Measurements from ENCODE around the gene TARDBP. TPM values are rescaled to one million over a fixed set of nuclear protein-coding genes. Genes with fewer than 3 reads are reported as not detected.
"Not testable (repeated sequence)": the region's sequence is repeated elsewhere in the genome, so short reads cannot be mapped to it uniquely, and the experiment has no call there.

The TARDBP gene
- total RNA-seq, 1 donor from 2014 or later, result 59.1 TPM

DNA sequence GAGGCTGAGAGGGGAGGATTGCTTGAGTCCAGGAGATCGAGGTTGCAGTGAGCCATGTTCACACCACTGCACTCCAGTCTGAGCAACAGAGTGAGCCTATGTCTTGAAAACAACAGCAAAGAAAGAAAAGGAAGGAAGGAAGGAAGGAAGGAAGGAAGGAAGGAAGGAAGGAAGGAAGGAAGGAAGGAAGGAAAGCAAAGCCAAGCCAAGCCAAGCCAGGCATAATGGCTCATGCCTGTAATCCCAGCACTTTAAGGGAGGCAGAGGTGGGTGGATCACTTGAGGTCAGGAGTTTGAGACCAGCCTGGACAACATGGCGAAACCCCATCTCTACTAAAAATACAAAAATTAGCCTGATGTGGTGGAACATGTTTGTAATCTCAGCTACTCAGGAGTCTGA lies 20.4 kb upstream of the TARDBP start:
- not testable (repeated sequence) for DNase-seq (ENCODE audit: low spot score); ATAC-seq

DNA sequence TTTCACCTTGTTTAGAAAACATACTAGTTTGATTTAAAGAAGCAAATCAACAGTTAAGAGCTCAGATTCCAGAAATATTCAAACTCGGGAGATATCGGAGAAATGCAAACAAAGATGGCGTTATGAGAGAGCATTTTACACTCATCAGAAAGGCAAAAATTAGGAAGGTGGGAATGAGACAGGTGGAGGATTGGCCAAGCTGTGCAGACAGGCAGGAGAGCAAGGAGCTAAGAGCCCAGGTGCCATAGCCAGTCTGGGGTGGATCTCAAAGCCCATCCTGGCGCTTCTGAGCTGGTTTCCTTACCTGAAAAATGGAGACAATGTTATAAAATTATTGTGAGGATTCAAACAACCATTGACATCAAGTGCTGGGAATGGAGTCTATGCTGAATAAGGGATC lies 19.6 kb upstream of the TARDBP start:
- DNase-seq (ENCODE audit: low spot score), result no peak

DNA sequence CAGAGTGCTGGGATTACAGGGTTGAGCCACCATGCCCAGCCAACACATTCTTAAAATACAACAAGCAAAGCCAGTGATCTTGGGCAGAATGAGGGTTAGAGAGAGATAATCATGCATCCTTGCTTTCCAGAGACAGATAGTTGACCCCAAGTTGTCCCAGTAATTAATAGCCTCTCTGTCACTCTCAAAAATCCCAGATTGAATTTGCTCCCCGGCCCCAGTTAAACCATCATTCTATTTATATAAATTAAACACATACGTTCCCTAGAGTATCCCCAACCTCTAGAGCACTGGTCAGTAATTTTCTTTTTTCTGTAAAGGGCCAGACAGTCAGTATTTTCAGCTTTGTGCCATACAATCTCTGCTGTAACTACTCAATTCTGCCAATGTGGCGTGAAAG lies 16.4 kb upstream of the TARDBP start:
- no peak for DNase-seq (ENCODE audit: low spot score)
- ATAC-seq, result no peak

More for the DNA sequence above, 19.6 kb upstream of the TARDBP start:
- ATAC-seq, result no peak

DNA sequence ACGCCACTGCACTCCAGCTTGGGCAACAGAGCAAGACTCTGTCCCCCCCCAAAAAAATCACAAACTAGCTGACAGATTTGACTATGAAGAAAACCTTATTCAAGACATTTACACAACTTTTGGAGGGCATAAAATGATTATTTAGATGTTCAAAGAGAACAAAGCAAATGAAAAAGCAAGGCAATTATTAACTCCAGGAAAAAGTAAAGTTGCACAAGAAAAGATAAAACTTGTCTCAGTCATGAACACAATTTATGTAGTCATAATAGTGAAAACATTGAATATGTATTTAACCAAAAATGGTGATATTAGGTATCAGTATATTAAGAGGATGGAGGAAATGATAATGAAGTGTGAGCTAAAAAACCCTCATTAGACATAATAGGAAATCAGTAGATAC lies 11.9 kb upstream of the TARDBP start:
- no peak for DNase-seq (ENCODE audit: low spot score)
- ATAC-seq, result no peak

DNA sequence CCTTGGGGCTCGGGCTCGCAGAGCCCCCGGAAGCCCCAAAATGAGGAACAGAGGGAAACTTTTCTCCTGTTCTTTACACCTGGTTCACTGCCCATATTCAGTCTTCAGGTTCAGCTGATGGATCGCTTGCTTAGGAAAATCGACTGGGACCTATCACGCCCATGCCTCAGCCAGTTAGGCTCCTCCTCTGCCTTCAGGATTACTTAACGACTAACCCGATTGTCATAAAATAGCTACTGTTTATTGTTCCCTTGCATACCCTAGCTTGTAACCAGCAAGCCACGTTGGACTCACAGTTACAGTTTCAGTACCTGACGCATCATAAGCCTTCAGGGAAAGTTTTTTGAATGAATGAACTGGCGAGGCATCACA lies 692 bp downstream of the TARDBP start:
- no peak for DNase-seq (ENCODE audit: low spot score)
- no peak for ATAC-seq

DNA sequence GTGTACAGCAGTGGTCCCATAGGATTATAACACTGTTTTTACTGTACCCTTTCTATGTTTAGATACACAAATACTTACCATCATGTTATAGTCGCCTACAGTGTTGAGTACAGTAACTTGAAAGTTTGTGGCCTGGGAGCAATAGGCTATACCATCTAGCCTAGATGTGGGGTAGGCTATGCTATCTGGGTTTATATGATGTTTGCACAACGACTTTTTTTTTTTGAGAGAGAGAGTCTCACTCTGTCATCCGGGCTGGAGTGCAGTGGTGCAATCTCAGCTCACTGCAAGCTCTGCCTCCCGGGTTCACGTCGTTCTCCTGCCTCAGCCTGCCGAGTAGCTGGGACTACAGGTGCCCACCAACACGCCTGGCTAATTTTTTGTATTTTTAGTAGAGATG lies 6.9 kb downstream of the TARDBP start:
- not testable (repeated sequence) for DNase-seq (ENCODE audit: low spot score)
- ATAC-seq, result peak; percentile 10

DNA sequence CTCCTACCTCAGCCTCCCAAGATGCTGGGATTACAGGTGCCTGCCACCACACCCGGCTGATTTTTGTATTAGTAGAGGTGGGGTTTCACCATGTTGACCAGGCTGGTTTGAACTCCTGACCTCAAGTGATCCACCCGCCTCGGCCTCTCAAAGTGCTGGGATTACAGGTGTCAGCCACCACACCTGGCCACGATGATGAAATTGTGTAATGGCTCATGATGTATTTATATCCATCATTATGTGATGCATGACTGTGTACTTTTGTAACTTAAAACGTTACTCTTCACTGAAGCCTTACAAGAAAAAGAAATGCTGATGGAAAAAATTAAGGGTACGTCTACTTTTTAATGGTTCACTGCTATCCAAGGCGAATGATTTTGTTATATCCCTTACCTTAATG lies 7.5 kb downstream of the TARDBP start:
- ATAC-seq (no peak), DNase-seq (ENCODE audit: low spot score) (no peak)

DNA sequence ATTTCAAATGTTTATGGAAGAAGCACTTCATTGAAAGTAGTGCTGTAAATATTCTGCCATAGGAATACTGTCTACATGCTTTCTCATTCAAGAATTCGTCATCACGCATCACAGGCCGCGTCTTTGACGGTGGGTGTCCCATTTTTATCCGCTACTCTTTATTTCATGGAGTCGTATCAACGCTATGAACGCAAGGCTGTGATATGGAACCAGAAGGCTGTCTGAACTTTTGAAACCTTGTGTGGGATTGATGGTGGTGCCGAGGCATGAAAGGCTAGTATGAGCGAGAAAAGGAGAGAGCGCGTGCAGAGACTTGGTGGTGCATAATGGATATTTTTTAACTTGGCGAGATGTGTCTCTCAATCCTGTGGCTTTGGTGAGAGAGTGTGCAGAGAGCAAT lies 10.7 kb downstream of the TARDBP start:
- ATAC-seq (no peak), DNase-seq (ENCODE audit: low spot score) (no peak)

DNA sequence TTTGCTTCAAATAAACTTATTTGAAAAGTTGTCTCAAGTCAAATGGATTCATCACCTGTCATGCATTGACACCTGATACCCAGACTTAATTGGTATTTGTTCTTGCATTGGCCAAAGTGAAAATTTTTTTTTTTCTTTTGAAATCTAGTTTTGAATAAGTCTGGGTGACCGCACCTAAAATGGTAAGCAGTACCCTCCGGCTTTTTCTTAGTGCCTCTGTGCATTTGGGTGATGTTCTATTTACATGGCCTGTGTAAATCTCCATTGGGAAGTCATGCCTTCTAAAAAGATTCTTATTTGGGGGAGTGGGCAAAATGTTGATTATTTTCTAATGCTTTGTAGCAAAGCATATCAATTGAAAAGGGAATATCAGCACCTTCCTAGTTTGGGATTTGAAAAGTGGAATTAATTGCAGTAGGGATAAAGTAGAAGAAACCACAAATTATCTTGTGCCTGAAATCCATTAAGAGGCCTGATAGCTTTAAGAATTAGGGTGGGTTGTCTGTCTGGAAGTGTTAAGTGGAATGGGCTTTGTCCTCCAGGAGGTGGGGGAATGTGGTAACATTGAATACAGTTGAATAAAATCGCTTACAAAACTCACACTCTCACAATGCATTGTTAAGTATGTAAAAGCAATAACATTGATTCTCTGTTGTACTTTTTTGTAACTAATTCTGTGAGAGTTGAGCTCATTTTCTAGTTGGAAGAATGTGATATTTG lies 11.9 kb downstream of the TARDBP start:
- no peak for DNase-seq (ENCODE audit: low spot score)

DNA sequence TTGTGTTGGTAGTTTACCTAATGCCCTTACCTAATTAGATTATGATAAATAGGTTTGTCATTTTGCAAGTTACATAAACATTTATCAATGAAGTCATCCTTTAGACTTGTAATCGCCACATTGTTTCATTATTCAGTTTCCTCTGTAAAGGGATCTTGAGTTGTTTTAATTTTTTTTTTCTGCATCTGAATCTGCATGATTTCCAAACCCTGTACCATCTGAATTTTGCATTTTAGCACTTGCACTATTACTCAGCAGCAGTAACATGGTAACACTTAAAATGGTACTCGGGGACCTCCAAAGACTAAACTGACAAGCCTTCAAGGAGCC lies 12.4 kb downstream of the TARDBP start:
- DNase-seq (ENCODE audit: low spot score) (no peak), ATAC-seq (no peak)

More for the DNA sequence above, 11.9 kb downstream of the TARDBP start:
- no peak for ATAC-seq

DNA sequence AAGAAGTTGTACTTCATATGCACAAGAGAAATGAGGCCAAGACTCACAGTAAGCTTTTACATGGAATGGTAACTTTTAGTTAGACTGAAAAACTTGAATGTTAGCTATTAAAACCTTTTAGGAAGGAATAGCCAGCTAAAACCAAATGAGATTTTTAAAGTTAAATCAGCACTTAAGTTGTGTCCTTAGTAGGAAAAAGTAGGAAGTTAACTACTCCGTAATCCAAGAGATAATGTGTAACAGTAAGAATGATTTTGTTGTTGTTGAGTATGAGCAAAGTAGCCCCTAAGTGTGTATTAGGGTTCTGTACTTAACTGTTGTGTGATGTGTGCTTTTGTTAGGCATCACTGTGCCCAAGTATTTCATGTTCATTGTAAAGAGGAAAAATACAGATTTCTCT lies 13.2 kb downstream of the TARDBP start:
- DNase-seq (ENCODE audit: low spot score) (no peak), ATAC-seq (no peak)

DNA sequence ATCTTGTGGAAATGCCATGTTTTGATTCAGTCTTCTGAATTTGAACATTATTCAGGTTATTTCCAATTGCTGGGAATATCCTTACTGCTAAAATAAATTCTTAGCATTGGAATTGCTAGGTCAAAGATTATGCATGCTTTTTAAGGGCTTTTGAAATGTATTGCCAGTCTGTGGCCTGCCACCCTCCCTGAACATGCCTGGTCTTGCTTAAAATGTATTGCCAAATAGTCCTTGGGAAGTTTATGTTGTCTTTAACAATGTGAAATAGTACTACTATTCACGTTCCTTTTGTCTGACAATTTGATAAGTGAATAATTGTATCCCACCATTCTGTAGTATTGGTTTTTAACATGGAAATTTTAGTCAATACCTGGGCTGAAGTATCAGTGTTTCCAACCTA lies 13.6 kb downstream of the TARDBP start:
- no peak for DNase-seq (ENCODE audit: low spot score)
- ATAC-seq, result no peak

DNA sequence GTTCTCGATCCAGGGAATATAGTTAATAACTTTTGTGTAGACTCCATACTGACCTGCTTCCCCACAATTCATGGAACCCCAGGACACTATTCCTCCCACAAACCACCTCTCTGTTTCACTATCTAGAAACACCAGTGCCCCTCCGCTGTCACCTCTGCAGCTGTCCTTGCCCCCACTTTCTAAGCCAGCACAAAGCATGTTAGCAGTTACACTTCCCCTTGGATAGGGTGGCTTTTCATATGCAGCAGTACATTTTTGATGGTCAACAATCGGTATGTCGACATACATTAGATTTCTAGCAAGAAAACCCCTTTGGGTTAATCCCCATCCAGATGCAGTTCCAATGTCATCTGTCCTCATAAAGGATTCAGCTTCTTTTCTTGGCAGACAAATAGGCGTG lies 14.4 kb downstream of the TARDBP start:
- no peak for ATAC-seq
- DNase-seq (ENCODE audit: low spot score), result no peak

DNA sequence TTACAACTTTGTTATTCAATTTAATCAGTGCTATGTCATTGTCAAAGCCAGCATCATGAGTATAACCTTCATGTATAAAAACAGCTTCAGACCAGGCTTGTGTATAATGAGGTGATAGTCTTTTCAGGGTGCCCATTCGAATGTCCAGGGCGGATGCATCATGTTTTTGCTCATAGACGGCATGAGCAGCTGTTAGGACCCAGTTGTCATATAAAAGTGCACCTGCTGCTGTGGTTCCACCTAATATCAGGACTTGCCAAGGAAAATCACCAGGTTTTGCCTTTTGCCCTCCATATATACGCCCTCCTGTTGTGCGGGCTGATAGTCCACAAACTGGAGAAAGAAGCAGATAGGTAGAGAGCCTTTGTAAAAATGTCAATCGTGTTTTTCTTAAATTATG lies 14.9 kb downstream of the TARDBP start:
- no peak for ATAC-seq

DNA sequence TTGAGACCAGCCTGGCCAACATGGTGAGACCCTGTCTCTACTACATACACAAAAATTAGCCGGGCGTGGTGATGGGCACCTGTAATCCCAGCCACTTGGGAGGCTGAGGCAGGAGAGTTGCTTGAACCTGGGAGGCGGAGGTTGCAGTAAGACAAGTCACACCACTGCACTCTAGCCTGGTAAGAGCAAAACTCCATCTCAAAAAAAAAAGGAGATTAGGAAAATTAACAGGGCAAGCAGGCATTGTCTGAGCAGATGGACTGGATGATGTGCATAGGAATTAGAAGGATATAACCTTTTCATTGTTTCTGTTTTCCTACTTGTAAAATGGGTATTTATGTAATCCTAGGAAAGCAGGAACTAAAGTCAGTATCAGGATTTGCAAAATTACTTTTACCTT lies 15.6 kb downstream of the TARDBP start:
- no peak for DNase-seq (ENCODE audit: low spot score)
- no peak for ATAC-seq

More for the DNA sequence above, 14.9 kb downstream of the TARDBP start:
- no peak for DNase-seq (ENCODE audit: low spot score)

DNA sequence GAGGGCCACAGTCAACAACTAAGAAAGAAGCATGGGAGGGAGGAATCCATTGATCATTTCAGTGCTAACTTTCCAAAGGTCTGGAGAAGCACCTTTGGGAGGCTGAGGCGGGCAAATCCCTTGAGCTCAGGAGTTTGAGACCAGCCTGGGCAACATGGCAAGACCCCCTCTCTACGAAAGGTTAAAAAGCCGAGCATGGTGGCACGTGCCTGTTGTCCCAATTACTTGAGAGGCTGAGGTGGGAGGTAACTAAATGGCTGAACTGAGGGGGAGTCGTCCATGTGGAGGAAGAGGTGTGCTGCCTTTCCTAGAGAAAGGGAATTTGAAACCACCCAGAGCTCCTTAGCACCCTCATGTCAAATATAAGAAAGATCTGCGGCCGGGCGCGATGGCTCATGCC lies 18.4 kb downstream of the TARDBP start:
- no peak for DNase-seq (ENCODE audit: low spot score)

DNA sequence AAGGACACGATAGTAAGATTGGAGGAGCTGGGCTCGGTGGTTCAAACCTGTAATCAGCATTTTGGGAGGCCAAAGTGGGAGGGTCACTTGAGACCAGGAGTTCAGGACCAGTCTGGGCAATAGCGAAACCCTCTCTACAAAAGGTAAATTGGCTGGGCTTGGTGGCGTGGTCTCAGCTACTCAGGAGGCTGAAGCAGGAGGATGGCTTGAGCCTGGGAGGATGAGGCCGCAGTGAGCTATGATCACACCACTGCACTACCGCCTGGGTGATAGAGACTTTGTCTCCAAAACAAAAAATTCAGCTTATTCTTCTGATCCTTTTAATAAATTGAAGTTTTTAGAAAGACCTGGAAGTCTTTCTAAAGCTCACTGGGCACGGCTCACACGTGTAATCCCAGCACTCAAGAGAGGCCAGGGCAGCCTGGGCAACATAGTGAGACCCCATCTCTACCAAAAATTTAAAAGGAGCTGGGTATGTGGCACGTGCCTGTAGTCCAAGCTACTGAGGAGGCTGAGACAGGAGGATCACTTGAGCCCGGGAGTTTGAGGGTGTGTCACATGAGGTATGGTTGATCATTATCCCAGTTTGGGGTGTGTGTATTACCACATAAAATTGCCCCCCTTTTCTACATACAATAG lies 19.3 kb downstream of the TARDBP start:
- ATAC-seq (no peak), DNase-seq (ENCODE audit: low spot score) (no peak)

More for the DNA sequence above, 18.4 kb downstream of the TARDBP start:
- no peak for ATAC-seq

DNA sequence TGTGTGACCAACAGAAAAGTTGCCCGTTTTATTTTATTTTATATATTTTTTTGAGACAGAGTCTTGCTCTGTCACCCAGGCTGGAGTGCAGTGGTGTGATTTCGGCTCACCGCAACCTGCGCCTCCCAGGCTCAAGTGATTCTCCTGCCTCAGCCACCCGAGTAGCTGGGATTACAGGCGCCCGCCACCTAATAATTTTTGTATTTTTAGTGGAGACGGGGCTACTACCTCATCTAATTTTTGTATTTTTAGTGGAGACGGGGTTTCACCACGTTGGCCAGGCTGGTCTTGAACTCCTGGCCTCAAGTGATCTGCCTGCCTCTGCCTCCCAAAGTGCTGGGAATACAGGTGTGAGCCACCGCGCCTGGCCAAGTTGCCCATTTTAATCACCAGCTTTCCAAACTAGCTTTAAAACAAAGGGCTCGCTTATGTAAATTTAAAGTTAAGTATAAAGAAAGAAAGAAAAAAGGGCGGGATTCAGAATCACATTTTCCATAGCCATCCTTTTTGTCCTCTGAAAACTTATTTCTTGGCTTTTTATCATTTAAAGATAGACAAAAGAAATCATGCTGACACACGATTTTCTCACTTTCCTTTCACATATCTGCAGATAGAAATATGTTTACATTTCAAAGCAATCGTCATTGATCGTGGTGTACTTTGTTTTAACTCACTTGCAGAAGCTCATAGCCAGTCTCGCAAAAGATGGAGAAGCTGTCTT lies 24.7 kb downstream of the TARDBP start:
- DNase-seq (ENCODE audit: low spot score), result peak; percentile 8
- not testable (repeated sequence) for ATAC-seq

DNA sequence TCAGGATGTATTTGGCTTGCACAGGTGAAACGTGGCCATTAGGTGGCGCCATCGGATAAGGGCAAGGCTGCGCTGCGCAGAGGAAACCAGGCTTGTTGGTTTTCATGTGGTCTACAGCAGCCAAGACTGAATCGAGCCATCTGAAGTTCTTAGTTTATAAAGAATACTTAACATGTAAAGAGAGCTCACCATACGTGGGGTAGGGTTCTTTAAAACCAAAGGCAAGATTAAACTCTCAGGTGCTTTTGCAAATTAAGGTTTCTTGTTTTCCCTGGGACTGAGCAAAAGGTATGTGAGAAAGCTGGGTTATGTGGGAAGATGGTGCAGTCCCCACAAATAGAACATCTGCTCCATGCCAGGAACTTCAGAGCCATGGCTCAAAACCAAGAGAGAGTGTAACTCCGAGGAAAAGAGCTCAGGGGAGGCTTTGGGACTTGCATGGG lies 25.3 kb downstream of the TARDBP start:
- peak; percentile 93 for ATAC-seq

DNA sequence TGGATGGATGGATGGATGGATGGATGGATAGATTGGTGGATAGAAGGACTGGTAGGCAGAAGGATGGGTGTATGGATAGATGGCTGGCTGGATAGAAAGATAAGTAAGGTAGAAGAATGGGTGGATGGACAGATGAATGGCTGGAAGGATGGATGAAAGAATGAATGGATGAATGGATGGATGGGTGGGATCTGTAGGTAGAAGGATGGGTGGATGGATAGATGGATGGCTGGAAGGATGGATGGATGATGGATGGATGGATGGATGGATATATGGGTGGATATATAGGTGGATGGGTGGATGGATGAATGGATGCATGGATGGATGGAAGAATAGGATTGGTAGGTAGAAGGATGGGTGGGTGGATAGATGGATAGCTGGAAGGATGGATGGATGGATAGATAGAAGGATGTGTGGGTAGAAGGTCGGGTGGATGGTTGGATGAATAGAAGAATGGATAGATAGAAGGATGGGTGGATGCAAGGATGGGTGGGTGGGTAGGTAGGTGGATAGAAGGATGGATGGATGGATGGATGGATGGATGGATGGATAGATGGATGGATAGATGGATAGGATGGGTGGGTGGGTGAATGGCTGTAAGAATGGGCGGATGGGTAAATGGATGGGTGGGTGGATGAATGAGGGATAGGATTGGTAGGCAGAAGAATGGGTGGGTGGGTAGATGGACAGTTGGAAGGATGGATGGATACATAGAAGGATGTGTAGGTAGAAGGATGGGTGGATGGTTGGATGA lies 27.1 kb downstream of the TARDBP start:
- ATAC-seq, result no peak
- DNase-seq (ENCODE audit: low spot score), result no peak

More for the DNA sequence above, 25.3 kb downstream of the TARDBP start:
- DNase-seq (ENCODE audit: low spot score), result peak; percentile 76

DNA sequence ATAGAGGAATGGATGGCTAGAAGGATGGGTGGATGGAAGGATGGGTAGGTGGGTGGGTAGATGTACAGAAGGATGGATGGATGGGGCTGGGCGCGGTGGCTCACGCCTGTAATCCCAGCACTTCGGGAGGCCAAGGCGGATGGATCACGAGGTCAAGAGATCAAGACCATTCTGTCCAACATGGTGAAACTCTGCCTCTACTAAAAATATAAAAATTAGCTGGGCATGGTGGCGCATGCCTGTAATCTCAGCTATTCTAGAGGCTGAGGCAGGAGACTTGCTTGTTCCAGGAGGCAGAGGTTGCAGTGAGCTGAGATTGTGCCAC lies 27.6 kb downstream of the TARDBP start:
- not testable (repeated sequence) for ATAC-seq

More for the DNA sequence above, 27.6 kb downstream of the TARDBP start:
- not testable (repeated sequence) for DNase-seq (ENCODE audit: low spot score)

Measured in left lobe of liver (tissue), 2 donors.